NCI-H128 (cell line): Measurements from ENCODE around the gene ITPR2.
"Not testable (repeated sequence)": the region's sequence is repeated elsewhere in the genome, so short reads cannot be mapped to it uniquely, and the experiment has no call there.

Experiments used
- DNase-seq: peaks from one replicate; lab custom pipeline; 2025; ENCODE audit not compliant: unreplicated experiment; lab: John Stamatoyannopoulos, UW

Gene ITPR2

GRCh38 chr12:26791301-26791791 lies 41.6 kb downstream of the ITPR2 start:
- no peak for DNase-seq

GRCh38 chr12:26790645-26790994 lies 42.4 kb downstream of the ITPR2 start:
- no peak for DNase-seq

- DNase-seq = no peak
Observed at GRCh38 chr12:26789731-26790644, 43.0 kb downstream of the ITPR2 start.

- no peak for DNase-seq
Observed at GRCh38 chr12:26786865-26787514, 46.0 kb downstream of the ITPR2 start.

- DNase-seq = no peak
Observed at GRCh38 chr12:26786491-26786864, 46.5 kb downstream of the ITPR2 start.

- not testable (repeated sequence) for DNase-seq
Observed at GRCh38 chr12:26783816-26784379, 49.1 kb downstream of the ITPR2 start.

GRCh38 chr12:26783131-26783526 lies 49.9 kb downstream of the ITPR2 start:
- DNase-seq = no peak

- DNase-seq = no peak
Observed at GRCh38 chr12:26782372-26783130, 50.4 kb downstream of the ITPR2 start.

- DNase-seq = not testable (repeated sequence)
Observed at GRCh38 chr12:26780656-26781055, 52.3 kb downstream of the ITPR2 start.

GRCh38 chr12:26778173-26778775 lies 54.7 kb downstream of the ITPR2 start:
- DNase-seq = not testable (repeated sequence)

GRCh38 chr12:26777236-26777635 lies 55.8 kb downstream of the ITPR2 start:
- no peak for DNase-seq

- DNase-seq = not testable (repeated sequence)
Observed at GRCh38 chr12:26775991-26776390, 57.0 kb downstream of the ITPR2 start.

- DNase-seq = no peak
Observed at GRCh38 chr12:26773313-26774104, 59.5 kb downstream of the ITPR2 start.

- DNase-seq = no peak
Observed at GRCh38 chr12:26771861-26772260, 61.1 kb downstream of the ITPR2 start.

GRCh38 chr12:26770239-26771070 lies 62.5 kb downstream of the ITPR2 start:
- DNase-seq = no peak

GRCh38 chr12:26769611-26770010 lies 63.4 kb downstream of the ITPR2 start:
- DNase-seq = no peak

- DNase-seq = no peak
Observed at GRCh38 chr12:26768611-26769603, 64.1 kb downstream of the ITPR2 start.

- DNase-seq = no peak
Observed at GRCh38 chr12:26767865-26768264, 65.1 kb downstream of the ITPR2 start.
